Lung (tissue), 12 donors: ENCODE measurements around the gene ARMC3. TPM values are rescaled to one million over a fixed set of nuclear protein-coding genes. Genes with fewer than 3 reads are reported as not detected.

Experiments
- ATAC-seq: fragments of 200-7000 bp; cut with Tn5 transposase; one replicate; pipeline ENCODE4 v1.9.1; 2020; ENCODE audit warnings: moderate number of reproducible peaks; ENCODE audit not compliant: insufficient read depth, low FRiP score
- DNase-seq, 3 donors: peaks; one replicate each; pipeline ENCODE4 v3.0.0-alpha.2; 2013 to 2017
- H3K27ac ChIP-seq, 2 donors: one replicate each; pipeline ENCODE4 v1.5.1; 2013; ENCODE audit warnings: mild to moderate bottlenecking in 2 of 2, moderate library complexity in 2 of 2, control low read depth in 1 of 2, inconsistent platforms in 1 of 2, low read depth in 1 of 2, low read length in 1 of 2
- H3K27me3 ChIP-seq, 3 donors: one replicate each; pipeline ENCODE4 v1.5.1; 2013; ENCODE audit warnings: low read length in 2 of 3; ENCODE audit not compliant: control insufficient read depth in 3 of 3, insufficient read depth in 3 of 3
- H3K36me3 ChIP-seq, 4 donors: one replicate each; pipeline ENCODE4 v1.5.1; 2013; ENCODE audit warnings: low read length in 4 of 4, mild to moderate bottlenecking in 1 of 4, moderate library complexity in 1 of 4; ENCODE audit not compliant: control insufficient read depth in 4 of 4, insufficient read depth in 4 of 4
- H3K4me1 ChIP-seq, 5 donors: one replicate each; pipeline ENCODE4 v1.5.1; 2013; ENCODE audit warnings: low read length in 5 of 5, mild to moderate bottlenecking in 2 of 5, moderate library complexity in 1 of 5; ENCODE audit not compliant: control insufficient read depth in 5 of 5, insufficient read depth in 5 of 5
- H3K4me3 ChIP-seq: one replicate; pipeline ENCODE4 v1.5.1; 2013; ENCODE audit warnings: mild to moderate bottlenecking, control low read depth, moderate library complexity
- H3K9ac ChIP-seq, 2 donors: one replicate each; pipeline ENCODE4 v1.5.1; 2013; ENCODE audit warnings: low read length in 2 of 2, control low read depth in 1 of 2; ENCODE audit not compliant: insufficient read depth in 1 of 2
- H3K9me3 ChIP-seq, 4 donors: one replicate each; pipeline ENCODE4 v1.5.1; 2013; ENCODE audit warnings: low read length in 3 of 4, mild to moderate bottlenecking in 1 of 4, moderate library complexity in 1 of 4; ENCODE audit not compliant: control insufficient read depth in 4 of 4, insufficient read depth in 3 of 4
- CTCF ChIP-seq: IDR thresholded peaks from 2 replicates; pipeline ENCODE4 v1.5.1; 2012; ENCODE audit warnings: mild to moderate bottlenecking; ENCODE audit errors: control extremely low read depth, extremely low read depth
- WGBS, 2 donors: extraction: QIAGEN DNeasy Blood & Tissue Kit; methylation state at CpG; one replicate each; pipeline ENCODE4 v1.1.7; 2013; 5-methylcytosine and 5-hydroxymethylcytosine counted together
- polyA plus RNA-seq, 2 donors: library from polyadenylated mRNA; stranded (reverse); fragments of 200-250 nt; gene quantifications; one replicate each; pipeline ENCODE4 v1.2.1, GENCODE V29; 2013
- total RNA-seq, 2 donors: library from RNA; depleted of rRNA in 1 of 2; stranded (reverse); fragments of >200 nt in 1 of 2; gene quantifications; one replicate each; pipeline ENCODE4 v1.2.1, GENCODE V29; 2014 to 2021
- donor health status: control.
- donor health status: control.
- donor health status: Bipolar disorder and iron deficiency.
- donor health status: healthy.
- donor health status: DM: yes; HTN: yes; CAD: no.

ARMC3 gene
- total and polyA plus RNA-seq, 4 donors: 4.0 to 32.8 (median 13.2) TPM

DNA sequence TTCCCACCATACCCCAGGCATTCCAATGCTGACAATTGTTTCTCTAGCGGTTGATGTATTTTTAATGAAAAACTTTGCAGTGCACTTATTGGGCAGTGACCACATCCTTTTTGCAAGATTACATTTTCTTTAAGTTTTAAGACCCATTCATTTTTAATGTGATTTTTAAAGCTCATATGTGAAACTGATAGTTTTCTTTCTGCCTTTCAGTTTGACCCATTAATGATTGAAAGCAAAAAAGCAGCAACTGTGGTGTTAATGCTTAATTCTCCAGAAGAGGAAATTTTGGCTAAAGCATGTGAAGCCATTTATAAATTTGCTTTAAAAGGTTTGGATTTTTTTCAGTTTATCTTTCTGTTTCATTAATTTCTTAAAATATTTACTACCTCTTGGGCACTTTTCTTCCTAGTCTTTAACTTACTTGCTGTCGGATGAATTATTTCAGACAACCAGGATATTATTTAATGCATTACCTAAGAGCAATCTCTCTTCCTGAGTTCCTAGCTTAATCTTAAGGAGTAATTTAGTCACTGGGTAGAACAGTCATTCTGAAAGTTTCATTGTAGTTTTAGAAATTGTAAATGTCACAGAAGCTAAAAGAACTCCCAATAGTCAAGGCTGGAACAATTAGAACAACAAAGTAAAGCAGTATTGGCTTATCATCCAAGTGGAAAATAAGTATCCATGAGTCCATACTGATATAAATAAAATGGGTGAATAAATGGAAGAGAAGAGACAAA is 18.3 kb downstream of the ARMC3 start:
- TF ChIP-seq CTCF: no peak
- H3K9ac ChIP-seq: no peak overlapping the region
- no peak overlapping the region for H3K27ac ChIP-seq
- H3K4me1 ChIP-seq: no peaks in the 10 kb centered on the region
- DNase-seq (no peak), ATAC-seq (no peak)
- no peak overlapping the region for H3K4me3 ChIP-seq
- H3K9me3 ChIP-seq: peaks cover 0 to 9% (median 2%) of the 10 kb centered on the region in 4 donors
- H3K27me3 ChIP-seq: no peaks in the 10 kb centered on the region
- 84 to 90% methylated on average over 2 of the region's 2 CpGs for WGBS, 2 donors
- no peaks in the 10 kb centered on the region for H3K36me3 ChIP-seq

DNA sequence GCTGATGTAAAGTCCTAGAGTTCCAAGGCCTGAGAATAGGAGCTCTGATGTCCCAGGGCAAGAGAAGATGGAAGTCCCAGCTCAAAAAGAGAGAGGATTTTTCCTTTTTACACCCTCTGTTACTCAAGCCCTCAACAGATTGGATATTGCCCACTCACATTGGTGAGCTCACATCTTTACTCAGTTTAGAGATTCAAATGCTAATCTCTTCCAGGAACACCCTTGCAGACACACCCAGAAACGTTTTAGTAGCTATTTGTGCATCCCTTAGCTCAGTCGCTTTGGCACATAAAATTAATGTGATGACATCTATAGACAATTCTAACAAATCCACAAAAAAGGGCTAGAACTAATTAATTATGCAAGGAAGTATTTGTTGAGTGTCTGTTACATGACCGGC is 27.1 kb downstream of the ARMC3 start:
- DNase-seq: no peak
- H3K4me3 ChIP-seq: no peak overlapping the region
- no peaks in the 10 kb centered on the region for H3K4me1 ChIP-seq
- H3K27ac ChIP-seq: no peak overlapping the region
- 78 to 82% methylated on average over 3 of the region's 3 CpGs for WGBS, 2 donors
- H3K9me3 ChIP-seq: peaks cover 0 to 7% (median 2%) of the 10 kb centered on the region in 4 donors
- TF ChIP-seq CTCF: no peak
- ATAC-seq: no peak
- H3K9ac ChIP-seq: no peak overlapping the region
- no peaks in the 10 kb centered on the region for H3K27me3 ChIP-seq
- no peaks in the 10 kb centered on the region for H3K36me3 ChIP-seq

- TF ChIP-seq CTCF: no peak
- Histone ChIP-seq H3K9me3 (no peaks in the 10 kb centered on the region), H3K36me3 (no peaks in the 10 kb centered on the region), H3K9ac (no peak overlapping the region), H3K27me3 (no peaks in the 10 kb centered on the region), H3K27ac (no peak overlapping the region), H3K4me1 (no peaks in the 10 kb centered on the region), H3K4me3 (no peak overlapping the region)
- 62 to 71% methylated on average over 2 of the region's 2 CpGs for WGBS, 2 donors
- DNase-seq (no peak), ATAC-seq (no peak)
Measured at GRCh38 chr10:22958338-22958737, 30.5 kb downstream of the ARMC3 start.

GRCh38 chr10:22959292-22959691 is 31.4 kb downstream of the ARMC3 start:
- ATAC-seq (no peak), DNase-seq (peak in 1 of 3 donors; percentile 6)
- H3K9ac ChIP-seq: no peak overlapping the region
- WGBS, 2 donors: 78% methylated on average over 2 of the region's 2 CpGs
- no peak overlapping the region for H3K4me3 ChIP-seq
- no peak overlapping the region for H3K27ac ChIP-seq
- H3K36me3 ChIP-seq: no peaks in the 10 kb centered on the region
- no peaks in the 10 kb centered on the region for H3K9me3 ChIP-seq
- no peak for TF ChIP-seq CTCF
- H3K4me1 ChIP-seq: no peaks in the 10 kb centered on the region
- no peaks in the 10 kb centered on the region for H3K27me3 ChIP-seq
